Right lobe of liver (tissue), 4 donors: Measurements from ENCODE around the gene LCE3D.
A peak's percentile ranks its signal among the peaks of the same experiment; 100 is the strongest.

Experiments used
- POLR2A ChIP-seq: fragments of 450-650 bp; IDR thresholded peaks from one replicate; pipeline ENCODE4 v1.6.1; 2017; ENCODE audit warnings: antibody characterized with exemption, mild to moderate bottlenecking
- TF ChIP-seq, protein P1 (sequence below), 4 donors: fragments of 200-600 bp in 3 of 4; fragments of 450-650 bp in 1 of 4; IDR thresholded peaks; one replicate each; pipeline versions ENCODE4 v1.5.1 to v1.8.0; 2016 to 2022; ENCODE audit warnings: antibody characterized with exemption in 4 of 4, mild to moderate bottlenecking in 2 of 4
- donor health status: DM: no; HTN: no; CAD: no.
- donor health status: DM: no; HTN: no; CAD: no.
- donor health status: DM: no; HTN: yes; CAD: no.

DNA sequence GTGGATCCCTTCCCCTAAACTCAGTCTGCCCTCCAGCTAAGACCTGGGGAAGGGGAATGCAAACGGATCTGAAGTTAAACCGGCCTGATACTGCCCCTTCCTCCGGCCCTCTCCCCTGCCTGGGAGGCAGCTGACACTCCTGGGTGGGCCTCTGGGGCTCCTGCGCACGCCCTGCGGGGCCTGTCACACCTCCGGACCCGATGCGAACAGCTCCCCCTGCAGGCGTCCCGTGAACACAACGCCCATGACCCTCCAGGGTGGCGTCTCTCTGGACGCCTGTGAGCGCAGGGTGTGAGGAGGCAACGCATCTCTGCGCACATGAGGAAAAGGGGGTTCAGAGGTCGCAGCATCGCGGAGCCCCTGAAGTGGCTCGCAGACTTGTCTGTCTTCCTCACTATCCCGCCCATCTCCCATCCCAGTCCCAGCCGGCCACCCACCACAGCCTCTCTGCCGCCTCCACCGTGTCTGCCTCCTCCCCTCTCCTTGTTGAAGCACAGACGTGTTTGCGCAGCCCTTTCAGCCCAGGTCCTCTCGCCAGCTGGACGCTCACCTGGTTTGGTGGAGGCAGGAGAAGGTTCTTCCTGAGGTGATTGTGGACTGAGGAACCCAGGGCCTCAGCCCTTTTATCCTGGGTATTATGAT lies 43.0 kb upstream of the LCE3D start:
- TF ChIP-seq, protein P1, sequence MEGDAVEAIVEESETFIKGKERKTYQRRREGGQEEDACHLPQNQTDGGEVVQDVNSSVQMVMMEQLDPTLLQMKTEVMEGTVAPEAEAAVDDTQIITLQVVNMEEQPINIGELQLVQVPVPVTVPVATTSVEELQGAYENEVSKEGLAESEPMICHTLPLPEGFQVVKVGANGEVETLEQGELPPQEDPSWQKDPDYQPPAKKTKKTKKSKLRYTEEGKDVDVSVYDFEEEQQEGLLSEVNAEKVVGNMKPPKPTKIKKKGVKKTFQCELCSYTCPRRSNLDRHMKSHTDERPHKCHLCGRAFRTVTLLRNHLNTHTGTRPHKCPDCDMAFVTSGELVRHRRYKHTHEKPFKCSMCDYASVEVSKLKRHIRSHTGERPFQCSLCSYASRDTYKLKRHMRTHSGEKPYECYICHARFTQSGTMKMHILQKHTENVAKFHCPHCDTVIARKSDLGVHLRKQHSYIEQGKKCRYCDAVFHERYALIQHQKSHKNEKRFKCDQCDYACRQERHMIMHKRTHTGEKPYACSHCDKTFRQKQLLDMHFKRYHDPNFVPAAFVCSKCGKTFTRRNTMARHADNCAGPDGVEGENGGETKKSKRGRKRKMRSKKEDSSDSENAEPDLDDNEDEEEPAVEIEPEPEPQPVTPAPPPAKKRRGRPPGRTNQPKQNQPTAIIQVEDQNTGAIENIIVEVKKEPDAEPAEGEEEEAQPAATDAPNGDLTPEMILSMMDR (IDR thresholded peaks at IDR 0.05), result peak in 1 of 4 donors; percentile 40
- no peak for TF ChIP-seq POLR2A
